ENCODE measurements around the gene TSPYL2. TPM values are rescaled to one million over a fixed set of nuclear protein-coding genes. Genes with fewer than 3 reads are reported as not detected.

TSPYL2 gene
- total and polyA plus RNA-seq, 2 of the 8 experiments (the other 6 are each of a cell fraction or from before 2014, with no cell fraction given), result 13.4 to 13.7 TPM

DNA sequence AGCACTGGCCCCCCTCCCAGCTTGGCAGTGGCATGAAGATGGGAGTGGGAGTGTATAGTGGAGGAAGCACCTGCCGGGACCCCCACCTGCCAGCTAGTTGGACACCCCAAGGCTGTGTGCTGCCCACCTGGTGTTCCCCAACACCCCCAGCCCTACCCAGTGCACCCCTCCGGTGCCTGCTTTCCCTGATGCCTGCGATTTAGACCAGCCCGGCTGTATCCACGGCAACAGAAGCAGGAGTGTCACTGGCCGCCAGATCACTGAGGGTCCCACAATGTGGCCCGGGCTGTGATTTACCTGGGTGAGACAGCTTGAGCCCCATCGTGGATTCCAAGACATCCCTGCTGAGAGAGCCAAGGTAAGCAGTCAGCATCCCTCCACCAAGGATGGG is 33.0 kb upstream of the TSPYL2 start (continued):
- TF ChIP-seq EP300 (IDR thresholded peaks at IDR 0.05; ENCODE audit: borderline replicate concordance in 1 of 2, low read depth in 2 of 2, low read length in 2 of 2), result no peak
